HEK293 (cell line): ENCODE measurements around the gene HMGN4.

ENCODE experiments used
- FEZF1 ChIP-seq: fragments of 450-650 bp; formaldehyde crosslinking; IDR thresholded peaks from 2 replicates; pipeline ENCODE4 v1.5.1; 2016; ENCODE audit warnings: missing biosample characterization, missing genetic modification characterization
- HOXA7 ChIP-seq: sonication (generic); formaldehyde crosslinking; IDR thresholded peaks from 2 replicates; pipeline ENCODE4 v1.8.1; 2022; ENCODE audit warnings: missing genetic modification reagents, borderline replicate concordance
- HOXD13 ChIP-seq: sonication (generic); formaldehyde crosslinking; IDR thresholded peaks from 2 replicates; pipeline ENCODE4 v1.8.0; 2022; ENCODE audit warnings: missing genetic modification reagents, borderline replicate concordance
- KLF16 ChIP-seq: fragments of 450-650 bp; formaldehyde crosslinking; IDR thresholded peaks from 2 replicates; pipeline ENCODE4 v1.5.1; 2017; ENCODE audit warnings: missing biosample characterization, missing genetic modification characterization
- KLF17 ChIP-seq: fragments of 450-650 bp; formaldehyde crosslinking; IDR thresholded peaks from 2 replicates; pipeline ENCODE4 v1.5.1; 2016; ENCODE audit warnings: missing biosample characterization, missing genetic modification characterization
- PRDM10 ChIP-seq: fragments of 450-650 bp; formaldehyde crosslinking; IDR thresholded peaks from 2 replicates; pipeline ENCODE4 v1.5.1; 2016; ENCODE audit warnings: missing biosample characterization, missing genetic modification characterization
- SCRT2 ChIP-seq: fragments of 450-650 bp; formaldehyde crosslinking; IDR thresholded peaks from 2 replicates; pipeline ENCODE4 v1.5.1; 2016; ENCODE audit warnings: missing biosample characterization, missing genetic modification characterization
- TRIM28 ChIP-seq: IDR thresholded peaks from 2 replicates; pipeline ENCODE4 v1.6.1; 2011; ENCODE audit warnings: low read length, control low read depth, borderline replicate concordance
- ZBTB6 ChIP-seq: fragments of 450-650 bp; formaldehyde crosslinking; IDR thresholded peaks from 2 replicates; pipeline ENCODE4 v1.5.1; 2017; ENCODE audit warnings: missing biosample characterization, missing genetic modification characterization
- ZFP41 ChIP-seq: fragments of 450-650 bp; formaldehyde crosslinking; IDR thresholded peaks from 2 replicates; pipeline ENCODE4 v1.5.1; 2016; ENCODE audit warnings: missing biosample characterization, missing genetic modification characterization, borderline replicate concordance
- ZNF121 ChIP-seq: fragments of 450-650 bp; formaldehyde crosslinking; IDR thresholded peaks from 2 replicates; pipeline ENCODE4 v1.5.1; 2016; ENCODE audit warnings: missing biosample characterization, missing genetic modification characterization
- ZNF132 ChIP-seq: fragments of 450-650 bp; formaldehyde crosslinking; IDR thresholded peaks from 2 replicates; pipeline ENCODE4 v1.5.1; 2017; ENCODE audit warnings: missing biosample characterization, missing genetic modification characterization, borderline replicate concordance
- ZNF138 ChIP-seq: fragments of 450-650 bp; formaldehyde crosslinking; IDR thresholded peaks from 2 replicates; pipeline ENCODE4 v1.5.1; 2016; ENCODE audit warnings: missing biosample characterization, missing genetic modification characterization, borderline replicate concordance
- ZNF146 ChIP-seq: fragments of 450-650 bp; formaldehyde crosslinking; IDR thresholded peaks from 2 replicates; pipeline ENCODE4 v1.5.1; 2016; ENCODE audit warnings: missing biosample characterization, missing genetic modification characterization
- ZNF184 ChIP-seq: fragments of 450-650 bp; IDR thresholded peaks from 2 replicates; pipeline ENCODE4 v1.5.1; 2018; ENCODE audit warnings: missing biosample characterization, mild to moderate bottlenecking, missing genetic modification characterization
- ZNF2 ChIP-seq: fragments of 450-650 bp; formaldehyde crosslinking; IDR thresholded peaks from 2 replicates; pipeline ENCODE4 v1.5.1; 2016; ENCODE audit warnings: missing biosample characterization, missing genetic modification characterization
- ZNF23 ChIP-seq: fragments of 450-650 bp; formaldehyde crosslinking; IDR thresholded peaks from 2 replicates; pipeline ENCODE4 v1.5.1; 2016; ENCODE audit warnings: missing biosample characterization, missing genetic modification characterization, borderline replicate concordance
- ZNF341 ChIP-seq: fragments of 450-650 bp; formaldehyde crosslinking; IDR thresholded peaks from 2 replicates; pipeline ENCODE4; 2016; ENCODE audit warnings: low read depth, missing biosample characterization, missing genetic modification characterization
- ZNF362 ChIP-seq: fragments of 450-650 bp; formaldehyde crosslinking; IDR thresholded peaks from 2 replicates; pipeline ENCODE4 v1.5.1; 2016; ENCODE audit warnings: missing biosample characterization, missing genetic modification characterization
- ZNF514 ChIP-seq: fragments of 450-650 bp; formaldehyde crosslinking; IDR thresholded peaks from 2 replicates; pipeline ENCODE4 v1.5.1; 2016; ENCODE audit warnings: missing biosample characterization, missing genetic modification characterization
- ZNF518A ChIP-seq: fragments of 450-650 bp; formaldehyde crosslinking; conservative IDR thresholded peaks from 2 replicates; pipeline ENCODE4 v1.5.1; 2016; ENCODE audit warnings: low read depth, missing biosample characterization, missing genetic modification characterization
- ZNF561 ChIP-seq: fragments of 450-650 bp; IDR thresholded peaks from 2 replicates; pipeline ENCODE4 v1.5.1; 2018; ENCODE audit warnings: missing biosample characterization, missing genetic modification characterization, borderline replicate concordance
- ZNF585B ChIP-seq: fragments of 450-650 bp; formaldehyde crosslinking; IDR thresholded peaks from 2 replicates; pipeline ENCODE4 v1.5.1; 2016; ENCODE audit warnings: missing biosample characterization, missing genetic modification characterization
- ZNF623 ChIP-seq: fragments of 450-650 bp; formaldehyde crosslinking; IDR thresholded peaks from 2 replicates; pipeline ENCODE4 v1.5.1; 2016; ENCODE audit warnings: missing biosample characterization, missing genetic modification characterization
- ZNF670 ChIP-seq: fragments of 450-650 bp; formaldehyde crosslinking; IDR thresholded peaks from 2 replicates; pipeline ENCODE4 v1.5.1; 2016; ENCODE audit warnings: missing biosample characterization, missing genetic modification characterization, low read depth
- ZNF76 ChIP-seq: fragments of 450-650 bp; formaldehyde crosslinking; IDR thresholded peaks from 2 replicates; pipeline ENCODE4; 2016; ENCODE audit warnings: low read depth, missing biosample characterization, missing genetic modification characterization, borderline replicate concordance
- ZNF768 ChIP-seq: fragments of 450-650 bp; formaldehyde crosslinking; IDR thresholded peaks from 2 replicates; pipeline ENCODE4 v1.5.1; 2018; ENCODE audit warnings: missing biosample characterization, mild to moderate bottlenecking, missing genetic modification characterization
- ZXDB ChIP-seq: fragments of 450-650 bp; formaldehyde crosslinking; IDR thresholded peaks from 2 replicates; pipeline ENCODE4 v1.5.1; 2016; ENCODE audit warnings: missing biosample characterization, missing genetic modification characterization

HMGN4 gene

GRCh38 chr6:26532699-26533531 lies 5.3 kb upstream of the HMGN4 start (continued):
- peak; percentile 49; the same call in 1 of the 2 replicates for TF ChIP-seq PRDM10 (tag by site-specific recombination)
- TF ChIP-seq ZNF514 (tag by site-specific recombination), result no peak
- peak; percentile 37; the same call in 1 of the 2 replicates for TF ChIP-seq ZXDB (tag by site-specific recombination)
- no peak for TF ChIP-seq KLF16 (tag by site-specific recombination)
- 0 out of 2 replicates have a peak, but pooled peaks have one; percentile 42 for TF ChIP-seq ZBTB6 (tag by site-specific recombination)
- no peak for TF ChIP-seq ZNF623 (tag by site-specific recombination)
- TF ChIP-seq SCRT2, result 0 out of 2 replicates have a peak, but pooled peaks have one; percentile 20
- no peak for TF ChIP-seq ZNF138 (tag by site-specific recombination)
- peak; percentile 76; the same call in 1 of the 2 replicates for TF ChIP-seq TRIM28
- no peak for TF ChIP-seq HOXD13 (CRISPR knock-in tag)
- TF ChIP-seq ZNF585B (tag by site-specific recombination), result no peak
- peak; percentile 52 for TF ChIP-seq KLF17 (tag by site-specific recombination)
- peak; percentile 86 for TF ChIP-seq ZNF2 (tag by site-specific recombination)
- no peak for TF ChIP-seq ZNF518A (tag by site-specific recombination)
- TF ChIP-seq HOXA7, result no peak
- TF ChIP-seq ZNF561, result peak; percentile 87
- peak; percentile 76; the same call in 1 of the 2 replicates for TF ChIP-seq ZNF184 (tag by site-specific recombination)
- TF ChIP-seq ZNF768 (tag by site-specific recombination), result no peak
- TF ChIP-seq ZNF132 (tag by site-specific recombination), result no peak
- no peak for TF ChIP-seq ZNF23 (tag by site-specific recombination)
- no peak for TF ChIP-seq FEZF1 (tag by site-specific recombination)
- TF ChIP-seq ZFP41 (tag by site-specific recombination), result no peak
- no peak for TF ChIP-seq ZNF670 (tag by site-specific recombination)
- TF ChIP-seq ZNF146 (tag by site-specific recombination), result no peak
- 0 out of 2 replicates have a peak, but pooled peaks have one; percentile 24 for TF ChIP-seq ZNF362 (tag by site-specific recombination)
- no peak for TF ChIP-seq ZNF121 (tag by site-specific recombination)
- peak; percentile 31; the same call in 1 of the 2 replicates for TF ChIP-seq ZNF341
- TF ChIP-seq ZNF76 (tag by site-specific recombination), result no peak
